ENCODE data around the gene PROK2.

PROK2 gene

DNA sequence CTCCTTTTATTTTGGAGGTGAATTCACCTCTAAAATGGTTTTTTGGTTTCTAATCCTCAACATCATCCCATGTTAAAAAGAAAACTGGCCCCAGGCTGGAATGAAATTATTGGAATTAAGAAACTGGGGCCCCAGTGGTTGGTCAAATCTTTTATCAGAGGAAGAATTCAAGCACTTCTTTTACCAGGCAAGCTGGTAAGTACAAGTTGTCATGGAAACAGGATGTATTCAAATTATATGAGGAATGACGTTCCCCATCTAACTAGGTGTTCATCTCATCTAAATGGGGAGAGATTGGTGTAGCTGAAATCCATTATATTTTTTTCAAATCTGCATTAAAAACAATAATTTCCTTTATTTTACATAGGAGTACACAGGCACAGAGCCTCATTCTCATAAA is 50.1 kb downstream of the PROK2 start:
- no peak for DNase-seq (ENCODE audit: low read depth)

DNA sequence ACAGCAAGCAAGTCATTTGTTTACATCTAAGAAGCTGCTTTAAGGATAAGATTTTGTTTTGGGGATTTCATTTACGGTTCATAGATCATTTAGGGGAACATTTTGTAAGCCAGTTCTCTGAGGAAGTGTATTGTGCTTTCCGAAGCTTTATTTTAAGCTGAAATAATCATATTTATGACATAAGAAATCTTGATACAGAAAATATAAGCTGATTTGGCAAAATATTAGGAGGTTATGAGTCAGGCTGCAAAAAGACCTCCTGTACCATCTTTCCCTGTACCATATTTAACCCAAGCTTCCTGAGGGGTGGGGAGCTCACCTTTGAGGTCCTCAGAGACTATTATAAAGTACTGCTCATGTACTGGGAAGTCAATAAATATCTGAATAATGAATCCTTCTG is 51.6 kb downstream of the PROK2 start:
- no peak for DNase-seq (ENCODE audit: low read depth)

DNA sequence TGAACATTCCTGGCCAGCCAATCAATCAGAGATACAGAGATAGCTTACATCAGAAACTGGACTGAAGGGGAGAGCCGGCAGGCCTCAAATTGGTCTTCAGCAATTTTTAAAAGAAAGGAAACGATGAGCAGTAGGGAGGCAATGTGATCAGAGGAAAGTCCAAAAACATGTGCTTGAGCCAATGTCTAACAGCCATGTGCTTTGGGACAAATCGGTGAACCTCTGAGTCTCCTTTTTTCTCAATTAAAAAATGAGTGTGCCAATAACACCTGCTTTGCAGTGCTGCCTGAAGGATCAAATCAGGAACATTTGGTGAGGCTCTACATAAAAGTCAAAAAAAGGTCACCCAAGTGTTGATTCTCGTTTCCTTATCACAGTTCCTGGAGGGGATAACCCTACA is 52.3 kb downstream of the PROK2 start:
- DNase-seq (ENCODE audit: low read depth): no peak

DNA sequence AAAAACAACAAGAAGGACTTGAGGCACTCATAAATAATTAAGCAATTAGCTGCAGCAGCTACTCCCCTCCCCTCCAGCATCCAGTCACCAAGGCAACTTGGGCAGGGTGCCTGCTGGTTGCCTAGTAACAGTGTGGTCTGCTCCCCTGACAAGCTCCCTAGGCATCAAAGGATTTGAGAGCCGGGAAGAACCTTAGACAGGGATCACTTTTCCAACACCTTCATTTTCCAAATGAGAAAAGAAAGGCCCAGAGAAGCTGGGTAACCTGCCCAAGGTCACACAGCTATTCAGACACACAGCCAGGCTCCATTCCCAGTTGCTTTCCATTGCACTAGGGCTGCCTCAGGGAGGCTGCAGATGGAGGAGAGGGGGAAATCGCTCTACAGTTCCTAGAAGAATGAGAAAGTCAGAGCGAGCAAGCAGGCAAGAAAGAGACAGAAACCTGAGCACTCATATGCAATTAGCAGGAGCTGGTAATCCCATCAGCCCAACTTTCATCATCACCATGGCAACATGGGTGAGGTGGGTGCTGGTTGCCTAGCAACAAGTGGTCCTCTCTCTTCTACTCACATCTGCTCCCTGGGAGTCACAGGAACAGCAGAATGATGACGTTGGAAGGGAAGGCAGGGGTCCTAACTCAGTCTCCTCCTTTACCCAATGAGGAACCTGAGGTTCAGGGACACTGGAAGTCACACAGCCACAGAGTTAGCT is 56.2 kb downstream of the PROK2 start:
- DNase-seq (ENCODE audit: low read depth): peak; percentile 13

DNA sequence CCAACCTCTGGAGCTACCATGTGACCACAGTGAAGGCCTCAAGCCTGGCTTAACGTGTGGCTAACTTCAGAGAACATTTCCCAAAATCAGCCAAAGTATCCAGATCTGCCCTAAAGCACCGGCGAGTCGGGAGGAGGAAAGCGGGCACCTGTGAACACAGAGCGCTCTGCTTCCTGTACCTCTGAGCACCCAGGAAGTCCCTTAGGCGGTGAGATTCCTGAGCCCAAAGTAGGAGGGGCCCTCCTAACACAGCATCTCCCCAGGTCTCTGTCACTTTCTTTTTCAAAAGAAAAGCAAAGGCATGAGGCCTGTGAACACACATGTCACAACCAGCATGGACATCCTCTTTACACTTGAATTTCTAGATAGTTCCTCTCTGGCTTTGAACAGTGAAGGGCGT is 58.8 kb downstream of the PROK2 start:
- no peak for DNase-seq (ENCODE audit: low read depth)

DNA sequence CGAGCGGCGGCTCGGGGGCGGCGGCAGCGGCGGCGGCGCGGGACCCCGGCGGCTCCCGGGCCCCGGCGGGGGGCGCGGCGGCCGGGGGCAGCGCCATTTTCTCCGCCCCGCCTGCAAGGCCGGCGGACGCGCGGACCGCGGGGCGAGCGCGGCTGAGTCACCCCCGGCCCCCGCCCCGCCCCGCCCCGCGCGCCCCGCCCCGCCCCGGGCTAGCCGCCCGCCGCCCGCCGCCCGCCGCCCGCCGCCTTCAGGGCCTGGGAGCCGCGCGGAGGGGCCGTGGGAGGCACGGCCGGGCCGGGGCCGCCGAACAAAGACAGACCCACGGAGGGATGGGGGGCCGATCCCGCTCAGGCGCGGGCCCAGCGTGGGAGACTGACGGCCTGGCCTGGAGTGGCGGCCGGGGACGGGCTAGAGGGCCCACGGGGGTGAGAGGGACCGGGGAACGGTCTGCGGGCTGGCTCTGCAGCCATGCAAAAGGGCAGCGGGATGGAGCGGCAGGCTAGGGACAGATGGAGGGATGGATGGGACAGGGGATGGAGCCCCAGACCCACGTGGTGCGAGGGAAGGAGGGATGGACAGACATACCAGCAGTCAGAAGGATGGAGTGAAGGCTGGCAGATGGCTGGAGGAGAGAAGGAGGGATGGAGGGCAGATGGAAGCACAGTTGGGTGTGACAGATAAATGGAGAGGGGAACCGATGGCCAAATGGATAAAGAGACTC is 59.5 kb downstream of the PROK2 start, which contains the start of gene EIF4E3:
EIF4E3 (minus strand) TSS at position 132 of the 721 bp plus-strand sequence; CDS start at position 97, 35 bp downstream.
- DNase-seq (ENCODE audit: low read depth): peak; percentile 49

DNA sequence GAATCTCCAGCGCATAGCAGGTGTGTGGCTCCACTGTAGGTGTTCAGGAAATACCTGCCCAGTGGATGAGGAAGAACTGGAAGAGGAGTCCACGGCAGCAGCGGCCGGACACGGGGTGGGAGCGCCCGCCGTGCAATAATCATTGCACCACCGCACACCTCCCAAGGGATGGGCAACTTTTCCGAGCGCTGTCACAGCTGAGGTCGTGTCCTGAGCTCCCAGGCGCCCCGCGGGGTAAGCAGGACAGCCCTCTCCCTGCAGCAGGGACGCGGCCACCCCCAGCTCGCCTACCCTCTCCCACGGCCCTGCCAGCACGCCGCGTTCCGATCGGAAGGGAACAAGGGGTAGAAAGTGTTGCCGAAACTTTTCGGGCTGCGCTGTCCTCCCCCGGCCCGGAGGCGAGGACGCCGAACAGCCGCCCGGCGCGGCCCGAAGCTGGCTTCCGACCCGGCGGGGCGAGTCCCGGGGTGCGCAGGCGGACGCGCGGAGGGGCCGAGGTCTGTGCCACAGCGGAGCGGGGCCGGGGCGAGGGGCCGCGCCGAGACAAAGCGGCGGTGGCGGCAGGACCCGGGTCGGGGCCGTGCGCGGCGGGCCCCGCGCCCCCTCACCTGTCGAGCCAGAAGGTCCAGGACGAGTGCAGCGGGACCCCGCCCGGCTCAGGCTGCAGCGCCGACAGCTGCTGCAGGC is 60.2 kb downstream of the PROK2 start:
- DNase-seq (ENCODE audit: low read depth): peak; percentile 17

DNA sequence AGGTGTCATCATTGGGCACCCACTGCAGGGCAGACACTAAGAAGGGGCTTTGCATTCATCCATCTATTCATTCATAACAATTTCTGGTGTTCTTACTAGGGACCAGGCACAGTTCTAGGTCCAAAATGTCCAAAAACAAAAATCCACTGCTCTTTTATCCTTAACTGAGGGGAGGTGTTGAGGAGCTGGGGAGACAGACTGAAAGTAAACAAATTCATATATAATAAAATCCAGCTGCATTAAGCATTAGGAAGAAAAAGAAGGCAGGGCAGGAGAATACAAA is 60.8 kb downstream of the PROK2 start:
- DNase-seq (ENCODE audit: low read depth): no peak

DNA sequence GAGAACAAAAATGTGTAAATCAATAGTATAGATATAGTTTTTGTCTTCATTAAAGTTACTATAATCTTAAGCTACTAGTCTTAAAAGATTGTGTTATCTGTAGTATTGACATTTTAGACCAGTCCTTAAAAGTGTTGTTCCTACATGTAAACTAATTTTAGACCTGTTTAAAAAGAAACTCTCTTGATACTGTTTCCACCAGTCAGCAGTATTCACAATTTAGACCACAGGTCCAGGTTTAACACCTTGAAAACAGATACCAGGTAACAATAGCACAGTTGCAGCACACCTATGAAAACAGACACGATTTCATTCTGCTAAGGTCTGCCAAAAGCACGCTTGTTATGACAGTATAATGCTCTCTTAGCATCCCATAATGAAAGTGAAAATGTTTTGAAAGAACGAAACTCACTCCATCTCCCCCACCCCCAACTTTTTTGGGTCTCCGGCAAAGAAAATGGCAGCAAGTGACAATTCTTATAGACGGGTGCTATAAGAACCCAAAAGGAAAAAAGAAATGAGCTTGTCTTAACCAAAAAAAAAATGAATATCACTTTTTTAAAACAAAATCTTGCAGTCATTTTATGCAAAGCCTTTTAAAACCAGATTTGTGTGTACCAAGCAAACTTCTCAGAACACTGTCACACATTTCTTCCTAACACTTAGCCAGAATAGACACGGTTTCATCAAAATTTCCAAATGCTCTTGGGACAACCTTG is 61.3 kb downstream of the PROK2 start:
- DNase-seq (ENCODE audit: low read depth): no peak

DNA sequence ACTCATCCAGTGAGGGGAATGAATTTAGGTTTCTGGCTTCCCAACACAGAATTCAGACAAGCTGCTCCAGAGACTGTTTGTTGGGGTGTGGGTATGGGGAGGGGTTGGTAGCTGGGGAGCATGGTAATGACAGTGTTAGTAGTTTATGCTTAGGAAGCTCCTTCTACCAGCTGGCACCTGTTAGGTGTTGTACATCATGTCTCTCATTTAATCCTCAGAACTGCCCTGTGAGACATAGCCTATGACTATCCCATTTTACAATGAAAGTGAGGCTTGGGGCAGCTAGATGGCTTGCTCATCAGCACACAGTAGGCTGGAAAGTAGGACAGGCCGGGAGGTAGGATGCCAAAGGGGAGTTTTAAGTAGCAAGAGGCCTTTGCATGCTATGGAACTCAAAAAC is 62.3 kb downstream of the PROK2 start:
- DNase-seq (ENCODE audit: low read depth): no peak

All from ELR (cell line).